PC-9 (cell line): Measurements from ENCODE around the gene CADM2.

Source experiments
- CTCF ChIP-seq: fragments of 200-600 bp; sonication (generic); conservative IDR thresholded peaks from 2 replicates; pipeline ENCODE4 v1.6.1; 2017; ENCODE audit warnings: mixed run types, antibody characterized with exemption, mild to moderate bottlenecking, moderate library complexity
- EZH2 ChIP-seq: fragments of 200-600 bp; sonication (generic); IDR thresholded peaks from 2 replicates; pipeline ENCODE4 v1.8.0; 2017; ENCODE audit warnings: antibody characterized with exemption, low read depth

DNA sequence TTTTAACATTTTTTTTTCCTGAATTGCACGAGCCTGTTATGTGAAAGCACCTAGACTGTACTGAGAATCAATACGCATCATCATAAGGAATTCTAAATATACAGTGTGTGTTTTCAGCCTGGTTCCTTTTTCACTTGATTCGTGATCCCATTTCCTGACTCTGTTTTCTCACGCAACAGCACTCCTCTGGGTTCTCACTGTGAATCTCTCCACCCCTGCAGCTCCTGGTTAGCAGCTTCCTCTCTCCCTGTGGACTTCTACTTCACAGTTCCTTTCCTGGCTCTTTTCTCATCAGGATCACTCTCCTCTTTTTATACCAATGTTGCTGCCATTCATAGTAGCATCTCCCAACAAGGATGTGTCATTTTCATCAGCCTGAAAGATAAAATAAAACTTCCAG, 297.2 kb downstream of the CADM2 start:
- no peak for TF ChIP-seq CTCF
- no peak for TF ChIP-seq EZH2
